ENCODE measurements around the gene PFDN6. TPM values are rescaled to one million over a fixed set of nuclear protein-coding genes. Genes with fewer than 3 reads are reported as not detected.

PFDN6 gene
- total and polyA plus RNA-seq, 9 of the 15 experiments (the other 6 are each of a cell fraction or from before 2014, with no cell fraction given), result 6.8 to 475 (median 216) TPM

DNA sequence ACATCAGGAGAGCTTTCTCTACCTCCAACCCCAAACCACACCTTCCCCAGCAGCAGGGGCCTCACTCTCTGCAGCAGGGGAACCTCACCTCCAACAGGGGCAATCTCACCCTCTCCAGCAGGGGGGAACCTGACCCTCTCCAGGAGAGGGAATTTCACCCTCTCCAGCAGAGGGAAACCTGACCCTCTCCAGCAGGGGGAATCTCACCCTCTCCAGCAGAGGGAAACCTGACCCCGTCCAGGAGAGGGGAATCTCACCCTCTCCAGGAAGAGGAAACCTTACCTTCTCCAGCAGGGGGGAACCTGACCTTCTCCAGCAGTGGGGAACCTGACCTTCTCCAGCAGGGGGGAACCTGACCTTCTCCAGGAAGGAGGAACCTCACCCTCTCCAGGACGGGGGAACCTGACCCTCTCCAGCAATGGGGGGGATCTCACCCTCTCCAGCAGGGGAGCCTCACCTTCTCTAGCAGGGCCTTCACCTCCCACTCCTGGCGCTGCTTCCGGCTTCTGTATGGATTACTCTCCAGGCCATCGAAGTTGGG is 9.4 kb upstream of the PFDN6 start (continued):
- TF ChIP-seq, protein P1, sequence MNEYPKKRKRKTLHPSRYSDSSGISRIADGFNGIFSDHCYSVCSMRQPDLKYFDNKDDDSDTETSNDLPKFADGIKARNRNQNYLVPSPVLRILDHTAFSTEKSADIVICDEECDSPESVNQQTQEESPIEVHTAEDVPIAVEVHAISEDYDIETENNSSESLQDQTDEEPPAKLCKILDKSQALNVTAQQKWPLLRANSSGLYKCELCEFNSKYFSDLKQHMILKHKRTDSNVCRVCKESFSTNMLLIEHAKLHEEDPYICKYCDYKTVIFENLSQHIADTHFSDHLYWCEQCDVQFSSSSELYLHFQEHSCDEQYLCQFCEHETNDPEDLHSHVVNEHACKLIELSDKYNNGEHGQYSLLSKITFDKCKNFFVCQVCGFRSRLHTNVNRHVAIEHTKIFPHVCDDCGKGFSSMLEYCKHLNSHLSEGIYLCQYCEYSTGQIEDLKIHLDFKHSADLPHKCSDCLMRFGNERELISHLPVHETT (CRISPR knock-in tag; conservative IDR thresholded peaks at IDR 0.05 in 1 of 2, IDR thresholded peaks at IDR 0.05 in 1 of 2), result 0 out of 4 replicates have a peak, but pooled peaks of 1 of the 2 experiments have one; percentile 45
- peak in 1 of 2 experiments; percentile 39; a peak in 1 of 4 replicates for TF ChIP-seq TBL1XR1 (IDR thresholded peaks at IDR 0.05; ENCODE audit: low read length in 2 of 2)
- TF ChIP-seq ETV5 (CRISPR knock-in tag; IDR thresholded peaks at IDR 0.05; ENCODE audit: low read depth), result peak; percentile 76; the same call in 1 of the 2 replicates
- TF ChIP-seq ZNF778 (CRISPR knock-in tag; IDR thresholded peaks at IDR 0.05), result no peak
- no peak for TF ChIP-seq FOS (IDR thresholded peaks at IDR 0.05; ENCODE audit: extremely low read depth, insufficient read length)
- TF ChIP-seq ZNF134 (CRISPR knock-in tag; conservative IDR thresholded peaks at IDR 0.05), result no peak
- TF ChIP-seq, protein P2, sequence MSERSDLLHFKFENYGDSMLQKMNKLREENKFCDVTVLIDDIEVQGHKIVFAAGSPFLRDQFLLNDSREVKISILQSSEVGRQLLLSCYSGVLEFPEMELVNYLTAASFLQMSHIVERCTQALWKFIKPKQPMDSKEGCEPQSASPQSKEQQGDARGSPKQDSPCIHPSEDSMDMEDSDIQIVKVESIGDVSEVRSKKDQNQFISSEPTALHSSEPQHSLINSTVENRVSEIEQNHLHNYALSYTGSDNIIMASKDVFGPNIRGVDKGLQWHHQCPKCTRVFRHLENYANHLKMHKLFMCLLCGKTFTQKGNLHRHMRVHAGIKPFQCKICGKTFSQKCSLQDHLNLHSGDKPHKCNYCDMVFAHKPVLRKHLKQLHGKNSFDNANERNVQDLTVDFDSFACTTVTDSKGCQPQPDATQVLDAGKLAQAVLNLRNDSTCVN (CRISPR knock-in tag; IDR thresholded peaks at IDR 0.05), result no peak
- TF ChIP-seq ZZZ3 (IDR thresholded peaks at IDR 0.05), result no peak
- no peak for TF ChIP-seq TAF1 (IDR thresholded peaks at IDR 0.05; ENCODE audit: control insufficient read depth, extremely low read depth, insufficient read depth, low read length, severe bottlenecking)
- TF ChIP-seq TGIF2 (CRISPR knock-in tag; IDR thresholded peaks at IDR 0.05), result no peak
- no peak for TF ChIP-seq RBM34 (IDR thresholded peaks at IDR 0.05; ENCODE audit: borderline replicate concordance, insufficient read depth, low read length)
- TF ChIP-seq TCF7 (IDR thresholded peaks at IDR 0.05; ENCODE audit: borderline replicate concordance), result no peak
- TF ChIP-seq, protein P3, sequence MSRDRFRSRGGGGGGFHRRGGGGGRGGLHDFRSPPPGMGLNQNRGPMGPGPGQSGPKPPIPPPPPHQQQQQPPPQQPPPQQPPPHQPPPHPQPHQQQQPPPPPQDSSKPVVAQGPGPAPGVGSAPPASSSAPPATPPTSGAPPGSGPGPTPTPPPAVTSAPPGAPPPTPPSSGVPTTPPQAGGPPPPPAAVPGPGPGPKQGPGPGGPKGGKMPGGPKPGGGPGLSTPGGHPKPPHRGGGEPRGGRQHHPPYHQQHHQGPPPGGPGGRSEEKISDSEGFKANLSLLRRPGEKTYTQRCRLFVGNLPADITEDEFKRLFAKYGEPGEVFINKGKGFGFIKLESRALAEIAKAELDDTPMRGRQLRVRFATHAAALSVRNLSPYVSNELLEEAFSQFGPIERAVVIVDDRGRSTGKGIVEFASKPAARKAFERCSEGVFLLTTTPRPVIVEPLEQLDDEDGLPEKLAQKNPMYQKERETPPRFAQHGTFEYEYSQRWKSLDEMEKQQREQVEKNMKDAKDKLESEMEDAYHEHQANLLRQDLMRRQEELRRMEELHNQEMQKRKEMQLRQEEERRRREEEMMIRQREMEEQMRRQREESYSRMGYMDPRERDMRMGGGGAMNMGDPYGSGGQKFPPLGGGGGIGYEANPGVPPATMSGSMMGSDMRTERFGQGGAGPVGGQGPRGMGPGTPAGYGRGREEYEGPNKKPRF (IDR thresholded peaks at IDR 0.05; ENCODE audit: low read depth, low read length), result no peak
- TF ChIP-seq, protein P4, sequence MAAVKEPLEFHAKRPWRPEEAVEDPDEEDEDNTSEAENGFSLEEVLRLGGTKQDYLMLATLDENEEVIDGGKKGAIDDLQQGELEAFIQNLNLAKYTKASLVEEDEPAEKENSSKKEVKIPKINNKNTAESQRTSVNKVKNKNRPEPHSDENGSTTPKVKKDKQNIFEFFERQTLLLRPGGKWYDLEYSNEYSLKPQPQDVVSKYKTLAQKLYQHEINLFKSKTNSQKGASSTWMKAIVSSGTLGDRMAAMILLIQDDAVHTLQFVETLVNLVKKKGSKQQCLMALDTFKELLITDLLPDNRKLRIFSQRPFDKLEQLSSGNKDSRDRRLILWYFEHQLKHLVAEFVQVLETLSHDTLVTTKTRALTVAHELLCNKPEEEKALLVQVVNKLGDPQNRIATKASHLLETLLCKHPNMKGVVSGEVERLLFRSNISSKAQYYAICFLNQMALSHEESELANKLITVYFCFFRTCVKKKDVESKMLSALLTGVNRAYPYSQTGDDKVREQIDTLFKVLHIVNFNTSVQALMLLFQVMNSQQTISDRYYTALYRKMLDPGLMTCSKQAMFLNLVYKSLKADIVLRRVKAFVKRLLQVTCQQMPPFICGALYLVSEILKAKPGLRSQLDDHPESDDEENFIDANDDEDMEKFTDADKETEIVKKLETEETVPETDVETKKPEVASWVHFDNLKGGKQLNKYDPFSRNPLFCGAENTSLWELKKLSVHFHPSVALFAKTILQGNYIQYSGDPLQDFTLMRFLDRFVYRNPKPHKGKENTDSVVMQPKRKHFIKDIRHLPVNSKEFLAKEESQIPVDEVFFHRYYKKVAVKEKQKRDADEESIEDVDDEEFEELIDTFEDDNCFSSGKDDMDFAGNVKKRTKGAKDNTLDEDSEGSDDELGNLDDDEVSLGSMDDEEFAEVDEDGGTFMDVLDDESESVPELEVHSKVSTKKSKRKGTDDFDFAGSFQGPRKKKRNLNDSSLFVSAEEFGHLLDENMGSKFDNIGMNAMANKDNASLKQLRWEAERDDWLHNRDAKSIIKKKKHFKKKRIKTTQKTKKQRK (IDR thresholded peaks at IDR 0.05; ENCODE audit: borderline replicate concordance, low read depth, low read length), result no peak
- no peak for TF ChIP-seq SMAD2 (IDR thresholded peaks at IDR 0.05; ENCODE audit: low read depth, low read length)
- no peak for TF ChIP-seq RBM14 (IDR thresholded peaks at IDR 0.05; ENCODE audit: borderline replicate concordance, insufficient read depth, low read depth, low read length)
- no peak for TF ChIP-seq NRF1 (conservative IDR thresholded peaks at IDR 0.05 in 1 of 2, IDR thresholded peaks at IDR 0.05 in 1 of 2)
- no peak for TF ChIP-seq BCOR (IDR thresholded peaks at IDR 0.05)

All from K562 (cell line).